C4-2B (cell line): ENCODE data around the gene TRMT10C.

Experiments
- H3K27ac ChIP-seq: fragments of 450-650 bp; 2 replicates; pipeline ENCODE4 v1.5.1; 2017
- CTCF ChIP-seq: fragments of 450-650 bp; conservative IDR thresholded peaks from 2 replicates; pipeline ENCODE4 v1.5.1; 2017; ENCODE audit warnings: mild to moderate bottlenecking
- ZFX ChIP-seq: fragments of 450-650 bp; IDR thresholded peaks from 2 replicates; pipeline ENCODE4 v1.6.1; 2017

The TRMT10C gene

DNA sequence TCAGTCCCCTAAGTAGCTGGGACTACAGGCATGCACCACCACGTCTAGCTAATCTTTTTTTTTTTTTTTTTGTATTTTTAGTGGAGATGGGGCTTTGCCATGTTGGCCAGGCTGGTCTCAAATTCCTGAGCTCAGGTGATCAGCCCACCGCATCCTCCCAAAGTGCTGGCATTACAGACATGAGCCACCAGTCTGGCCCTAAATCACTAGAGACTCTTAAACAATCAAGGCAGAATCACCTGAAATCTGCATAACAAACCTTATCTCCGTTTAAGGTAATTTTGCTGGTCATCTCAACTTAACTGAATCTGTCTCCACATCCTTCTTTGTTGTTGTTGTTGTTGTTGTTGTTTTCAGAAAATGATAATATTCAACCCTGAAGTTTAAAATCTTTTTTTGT, 5.6 kb upstream of the TRMT10C start:
- no peak for TF ChIP-seq ZFX
- no peak for TF ChIP-seq CTCF
- no peak overlapping the region for H3K27ac ChIP-seq

DNA sequence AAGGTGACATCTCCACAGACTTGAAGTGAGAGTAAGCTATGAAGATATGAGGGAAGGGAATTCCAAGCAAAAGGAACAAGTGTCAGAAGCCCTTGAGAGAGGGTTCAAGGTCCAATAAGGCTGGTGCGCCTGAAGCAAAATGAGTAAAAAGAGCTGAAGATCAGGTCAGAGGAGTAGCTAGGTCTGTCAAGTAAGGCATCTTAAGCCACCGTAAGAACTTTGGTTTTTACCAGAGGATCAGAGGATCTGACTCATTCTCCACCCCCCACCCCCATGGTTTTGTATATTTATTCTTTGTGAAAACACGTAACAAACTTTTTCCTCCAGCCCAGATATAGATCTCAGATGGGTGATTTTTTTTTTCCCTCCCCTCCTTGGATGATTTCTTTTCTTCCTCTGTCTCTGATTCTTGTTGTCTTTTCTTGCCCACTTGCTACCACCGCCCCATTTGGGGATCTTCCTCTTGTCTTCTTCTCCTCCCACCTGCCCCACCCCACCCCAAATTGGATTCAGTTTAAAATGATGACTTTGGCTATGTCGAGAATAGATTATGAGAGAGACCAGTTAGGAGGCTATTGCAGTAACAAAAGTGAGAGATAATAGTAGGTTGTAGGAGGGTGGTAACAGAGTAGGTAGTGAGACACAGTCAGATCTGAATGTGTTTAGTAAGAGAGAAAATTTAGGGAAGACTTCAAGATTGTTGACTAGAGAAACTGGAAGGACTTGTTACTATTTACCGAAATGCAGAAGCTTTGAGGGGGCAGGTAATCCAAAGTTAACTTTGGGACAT, 6.1 kb downstream of the TRMT10C start:
- no peak for TF ChIP-seq ZFX
- no peak for TF ChIP-seq CTCF

GRCh38 chr3:101571028-101571895, 9.6 kb downstream of the TRMT10C start:
- no peak for TF ChIP-seq CTCF
- no peak for TF ChIP-seq ZFX
- H3K27ac ChIP-seq: no peak overlapping the region

More for the DNA sequence above, 6.1 kb downstream of the TRMT10C start:
- no peak overlapping the region for H3K27ac ChIP-seq

GRCh38 chr3:101573449-101574387, 12.1 kb downstream of the TRMT10C start, which contains the start of gene PCNP:
TSS of gene PCNP (plus strand) at chr3:101574180. CDS start at chr3:101574216, 36 bp downstream.
- peak within 1 kb of the TSS; percentile 94 for H3K27ac ChIP-seq
- TF ChIP-seq ZFX (no peak), CTCF (peak; percentile 87)

- peak; percentile 97 for TF ChIP-seq ZFX
- no peak for TF ChIP-seq CTCF
- peak overlapping the region; percentile 94 for H3K27ac ChIP-seq
Observed at GRCh38 chr3:101574388-101575112, 12.9 kb downstream of the TRMT10C start.

DNA sequence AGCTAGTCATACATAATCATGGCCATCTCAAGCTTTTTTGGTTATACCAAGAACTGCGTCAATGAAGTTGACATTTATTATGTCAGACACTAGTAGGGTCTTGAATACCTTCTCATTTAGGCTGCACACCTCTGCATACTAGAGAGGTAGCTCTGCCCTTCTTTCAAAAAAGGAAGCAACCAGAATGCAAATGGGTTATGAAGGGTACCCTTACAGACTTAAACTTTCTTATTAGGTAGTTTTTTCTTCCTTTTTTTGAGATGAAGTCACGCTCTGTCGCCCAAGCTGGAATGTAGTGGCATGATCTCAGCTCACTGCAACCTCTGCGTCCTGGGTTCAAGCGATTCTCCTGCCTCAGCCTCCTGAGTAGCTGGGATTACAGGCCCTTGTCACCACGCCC, 15.6 kb downstream of the TRMT10C start:
- no peak overlapping the region for H3K27ac ChIP-seq
- no peak for TF ChIP-seq CTCF
- no peak for TF ChIP-seq ZFX
